Retina (tissue), 1 donor: Measurements from ENCODE around the gene SORBS1.

Experiments
- DNase-seq: peaks from one replicate; pipeline ENCODE4 v3.0.0-alpha.2; 2016

The SORBS1 gene

GRCh38 chr10:95280637-95281036 is 280.5 kb downstream of the SORBS1 start:
- DNase-seq = no peak

GRCh38 chr10:95279042-95279820 is 281.9 kb downstream of the SORBS1 start:
- no peak for DNase-seq

GRCh38 chr10:95278061-95278988 is 282.8 kb downstream of the SORBS1 start:
- no peak for DNase-seq

GRCh38 chr10:95277614-95278013 is 283.6 kb downstream of the SORBS1 start:
- no peak for DNase-seq

GRCh38 chr10:95277201-95277570 is 284.0 kb downstream of the SORBS1 start:
- no peak for DNase-seq

- no peak for DNase-seq
Measured at GRCh38 chr10:95276367-95277200, 284.6 kb downstream of the SORBS1 start.

- no peak for DNase-seq
Measured at GRCh38 chr10:95275726-95276366, 285.3 kb downstream of the SORBS1 start.

GRCh38 chr10:95273393-95274312 is 287.5 kb downstream of the SORBS1 start:
- no peak for DNase-seq

- no peak for DNase-seq
Measured at GRCh38 chr10:95268438-95268837, 292.7 kb downstream of the SORBS1 start.

- no peak for DNase-seq
Measured at GRCh38 chr10:95267251-95267650, 293.9 kb downstream of the SORBS1 start.

- no peak for DNase-seq
Measured at GRCh38 chr10:95266674-95267095, 294.5 kb downstream of the SORBS1 start.

GRCh38 chr10:95265572-95265971 is 295.6 kb downstream of the SORBS1 start:
- DNase-seq = no peak

GRCh38 chr10:95264227-95265051 is 296.7 kb downstream of the SORBS1 start:
- DNase-seq = no peak

- no peak for DNase-seq
Measured at GRCh38 chr10:95263864-95264226, 297.3 kb downstream of the SORBS1 start.

- DNase-seq = no peak
Measured at GRCh38 chr10:95262763-95263518, 298.2 kb downstream of the SORBS1 start.

GRCh38 chr10:95261926-95262325 is 299.2 kb downstream of the SORBS1 start:
- DNase-seq = no peak
